ENCODE results near the gene FPGT.
"Not testable (repeated sequence)": the region's sequence is repeated elsewhere in the genome, so short reads cannot be mapped to it uniquely, and the experiment has no call there.

Gene FPGT

DNA sequence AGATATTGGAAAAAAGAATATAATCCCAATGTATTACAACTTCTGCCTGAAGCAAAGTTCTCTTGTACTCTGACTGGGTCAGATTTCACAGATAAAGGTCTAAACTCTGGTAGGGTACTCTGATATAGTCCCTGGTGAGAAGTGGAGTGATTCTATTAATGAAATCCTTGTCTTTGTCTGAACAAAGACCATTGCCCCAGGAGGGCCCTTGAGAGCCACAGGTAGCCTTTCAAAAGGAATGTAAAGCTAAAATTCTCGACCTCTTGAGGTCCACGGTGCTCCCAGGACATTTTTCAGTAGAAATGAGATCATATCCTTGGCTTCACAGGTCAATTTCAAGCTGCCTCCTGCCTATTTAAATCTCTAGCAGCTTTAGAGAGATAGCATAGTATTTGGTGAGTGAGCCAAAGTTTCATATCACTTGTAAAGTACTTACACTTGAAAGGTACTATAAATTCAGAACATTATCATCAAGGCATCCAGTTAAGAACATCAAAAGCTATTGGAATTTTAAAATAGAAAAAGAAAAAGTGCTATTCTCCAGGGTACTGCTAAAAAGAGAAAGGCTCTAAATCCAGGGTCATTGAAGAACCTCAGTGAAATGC lies 47.2 kb downstream of the FPGT start:
- H3K27me3 ChIP-seq: no peaks in the 10 kb centered on the region
- DNase-seq: no peak
- H3K4me1 ChIP-seq: no peaks in the 10 kb centered on the region
- TF ChIP-seq CTCF (IDR thresholded peaks at IDR 0.05; ENCODE audit: low read depth, low read length): no peak
- no peak overlapping the region for H3K4me3 ChIP-seq (ENCODE audit: low read depth, low read length)
- no peaks in the 10 kb centered on the region for H3K9me3 ChIP-seq
- H3K36me3 ChIP-seq: no peaks in the 10 kb centered on the region

DNA sequence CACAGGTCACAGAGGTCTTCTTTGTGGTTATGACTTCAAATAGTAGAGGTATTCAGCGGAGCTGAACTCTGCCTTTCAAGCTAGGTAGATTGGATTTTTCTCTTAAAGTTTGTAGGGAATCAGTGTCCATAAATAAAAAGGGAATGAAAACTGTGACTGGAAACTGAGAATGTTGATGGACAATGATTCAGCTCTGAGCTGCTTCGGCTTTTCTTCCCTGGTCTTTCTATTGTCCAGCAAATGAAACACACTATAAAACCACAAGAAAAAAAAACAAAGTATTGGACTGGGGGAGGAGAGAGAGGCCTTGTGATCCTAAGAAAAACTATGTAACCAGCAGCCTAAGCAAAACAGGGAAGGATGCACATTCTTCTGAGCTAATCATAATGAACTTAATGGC lies 48.3 kb downstream of the FPGT start:
- Histone ChIP-seq H3K27me3 (no peaks in the 10 kb centered on the region), H3K36me3 (no peaks in the 10 kb centered on the region), H3K4me1 (no peaks in the 10 kb centered on the region), H3K4me3 (ENCODE audit: low read depth, low read length) (no peak overlapping the region), H3K9me3 (no peaks in the 10 kb centered on the region)
- TF ChIP-seq CTCF (IDR thresholded peaks at IDR 0.05; ENCODE audit: low read depth, low read length): no peak
- DNase-seq: no peak

DNA sequence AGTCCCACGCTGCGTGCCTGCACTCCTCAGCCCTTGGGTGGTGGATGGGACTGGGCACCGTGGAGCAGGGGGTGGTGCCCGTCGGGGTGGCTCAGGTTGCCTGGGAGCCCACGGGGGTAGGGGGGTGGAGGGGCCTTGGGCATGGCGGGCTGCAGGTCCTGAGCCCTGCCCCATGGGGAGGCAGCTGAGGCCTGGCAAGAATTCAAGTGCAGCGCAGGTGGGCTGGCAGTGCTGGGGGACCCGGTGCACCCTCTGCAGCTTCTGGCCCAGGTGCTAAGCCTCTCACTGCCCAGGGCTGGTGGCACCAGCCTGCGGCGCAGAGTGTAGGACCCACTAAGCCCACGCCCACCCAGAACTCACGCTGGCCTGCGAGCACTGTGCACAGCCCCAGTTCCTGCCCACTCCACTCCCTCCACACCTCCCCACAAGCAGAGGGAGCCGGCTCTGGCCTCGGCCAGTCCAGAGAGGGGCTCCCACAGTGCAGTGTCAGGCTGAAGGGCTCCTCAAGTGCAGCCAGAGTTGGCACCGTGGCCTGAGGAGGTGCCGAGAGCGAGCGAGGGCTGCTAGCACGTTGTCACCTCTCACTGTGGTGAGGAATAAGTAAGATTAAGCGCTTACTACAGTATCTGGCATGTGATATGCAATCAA lies 50.0 kb downstream of the FPGT start:
- Histone ChIP-seq H3K4me3 (ENCODE audit: low read depth, low read length) (no peak overlapping the region), H3K9me3 (no peaks in the 10 kb centered on the region), H3K27me3 (no peaks in the 10 kb centered on the region), H3K4me1 (no peaks in the 10 kb centered on the region), H3K36me3 (no peaks in the 10 kb centered on the region)
- no peak for DNase-seq
- no peak for TF ChIP-seq CTCF (IDR thresholded peaks at IDR 0.05; ENCODE audit: low read depth, low read length)

GRCh38 chr1:74253243-74253824 lies 55.3 kb downstream of the FPGT start:
- H3K9me3 ChIP-seq, H3K4me1 ChIP-seq: not testable (repeated sequence)

More at GRCh38 chr1:74253243-74253824, 55.3 kb downstream of the FPGT start:
- not testable (repeated sequence) for H3K4me3 ChIP-seq (ENCODE audit: low read depth, low read length); H3K27me3 ChIP-seq; H3K36me3 ChIP-seq; DNase-seq

Data from BE2C (cell line).